A673 (cell line): ENCODE results near the gene IL6R. TPM values are rescaled to one million over a fixed set of nuclear protein-coding genes. Genes with fewer than 3 reads are reported as not detected.

Experiments used
- BruUV-seq: library from RNA; stranded (reverse); fragments of 400-500 nt; replicated peaks from 2 replicates; lab custom pipeline; 2021; lab: Mats Ljungman, UMichigan
- CTCF ChIA-PET: fragments of 300-600 bp; sonication (Branson Sonifier 250); formaldehyde crosslinking; loops from one replicate; lab custom pipeline; 2022; ENCODE audit warnings: antibody characterized with exemption; lab: Charles Lee
- POLR2A ChIA-PET: fragments of 300-600 bp; sonication (Branson Sonifier 250); formaldehyde crosslinking; loops from one replicate; lab custom pipeline; 2022; ENCODE audit warnings: antibody characterized with exemption; ENCODE audit not compliant: low non-redundant PET; lab: Charles Lee
- DNase-seq: peaks from one replicate; pipeline ENCODE4 v3.0.0-alpha.2; 2015; ENCODE audit warnings: low spot score
- H3K27ac ChIP-seq: fragments of 200-600 bp; sonication (generic); 2 replicates; pipeline ENCODE4 v1.5.1; 2016; ENCODE audit warnings: mixed run types, low read depth, mild to moderate bottlenecking, mixed read lengths, antibody characterized with exemption, low read length; ENCODE audit not compliant: poor library complexity, severe bottlenecking
- H3K27me3 ChIP-seq: fragments of 200-600 bp; sonication (generic); replicated peaks from 2 replicates; pipeline ENCODE4 v1.6.1; 2017; ENCODE audit warnings: mixed run types, low read depth, mild to moderate bottlenecking, mixed read lengths, antibody characterized with exemption, low read length; ENCODE audit not compliant: insufficient read depth, poor library complexity
- H3K36me3 ChIP-seq: fragments of 200-600 bp; sonication (generic); 2 replicates; pipeline ENCODE4 v1.6.1; 2016; ENCODE audit warnings: mixed run types, mild to moderate bottlenecking, mixed read lengths, antibody characterized with exemption, low read length; ENCODE audit not compliant: insufficient read depth, poor library complexity, severe bottlenecking
- H3K4me1 ChIP-seq: fragments of 200-600 bp; sonication (generic); 2 replicates; pipeline ENCODE4 v1.6.1; 2017; ENCODE audit warnings: mixed run types, mild to moderate bottlenecking, mixed read lengths, antibody characterized with exemption, low read length; ENCODE audit not compliant: insufficient read depth, poor library complexity, severe bottlenecking
- H3K4me3 ChIP-seq: fragments of 200-600 bp; sonication (generic); 2 replicates; pipeline ENCODE4 v1.5.1; 2016; ENCODE audit warnings: low read depth, mixed run types, mild to moderate bottlenecking, mixed read lengths, low read length; ENCODE audit not compliant: poor library complexity, severe bottlenecking
- H3K9me3 ChIP-seq: fragments of 200-600 bp; sonication (generic); 2 replicates; pipeline ENCODE4 v1.6.1; 2016; ENCODE audit warnings: mixed run types, low read depth, mild to moderate bottlenecking, mixed read lengths, antibody characterized with exemption, low read length; ENCODE audit not compliant: poor library complexity, severe bottlenecking
- EZH2 ChIP-seq: fragments of 200-600 bp; sonication (generic); IDR thresholded peaks from 2 replicates; pipeline ENCODE4 v1.6.1; 2017; ENCODE audit warnings: borderline replicate concordance, low read depth, mild to moderate bottlenecking, mixed read lengths, antibody characterized with exemption, low read length; ENCODE audit not compliant: poor library complexity, severe bottlenecking
- intact Hi-C: fragments of 100-400 bp; cut with micrococcal nuclease; formaldehyde crosslinking; loops from one replicate; pipeline ENCODE4 v1.10.0; 2022; ENCODE audit not compliant: unreplicated experiment
- total RNA-seq: library from RNA; stranded (reverse); gene quantifications from 2 replicates; pipeline ENCODE4 v1.2.3, GENCODE V29; 2021
- TF ChIP-seq, protein P1 (sequence below): fragments of 300-800, 200-600 bp; sonication (generic); conservative IDR thresholded peaks from 2 replicates; pipeline ENCODE4 v1.5.1; 2017; ENCODE audit warnings: low read depth, mild to moderate bottlenecking, antibody characterized with exemption, low read length, moderate library complexity, mixed read lengths

Gene IL6R
- total RNA-seq, 1 experiment from 2014 or later: 1.9 TPM

DNA sequence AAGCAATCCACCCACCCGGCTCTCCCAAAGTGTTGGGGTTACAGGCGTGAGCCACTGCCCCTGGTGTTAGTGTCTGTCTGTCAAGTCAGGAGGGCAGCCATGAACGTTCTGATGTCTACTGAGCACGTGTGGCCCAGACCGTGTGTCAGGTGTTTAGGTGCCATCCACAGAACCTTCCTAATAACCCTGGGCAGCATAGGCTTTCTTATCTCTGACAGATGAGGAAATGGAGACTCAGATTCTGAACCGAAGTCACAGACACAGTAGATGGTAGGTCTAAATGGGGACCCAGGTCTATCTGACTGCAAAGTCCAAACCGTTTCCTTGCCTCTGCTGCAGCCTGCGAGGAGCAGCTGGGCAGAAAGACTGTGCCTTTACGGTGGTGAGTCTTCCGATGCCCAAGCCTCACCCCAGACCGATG is 622 bp upstream of the IL6R start:
- POLR2A ChIA-PET: no interaction called here

DNA sequence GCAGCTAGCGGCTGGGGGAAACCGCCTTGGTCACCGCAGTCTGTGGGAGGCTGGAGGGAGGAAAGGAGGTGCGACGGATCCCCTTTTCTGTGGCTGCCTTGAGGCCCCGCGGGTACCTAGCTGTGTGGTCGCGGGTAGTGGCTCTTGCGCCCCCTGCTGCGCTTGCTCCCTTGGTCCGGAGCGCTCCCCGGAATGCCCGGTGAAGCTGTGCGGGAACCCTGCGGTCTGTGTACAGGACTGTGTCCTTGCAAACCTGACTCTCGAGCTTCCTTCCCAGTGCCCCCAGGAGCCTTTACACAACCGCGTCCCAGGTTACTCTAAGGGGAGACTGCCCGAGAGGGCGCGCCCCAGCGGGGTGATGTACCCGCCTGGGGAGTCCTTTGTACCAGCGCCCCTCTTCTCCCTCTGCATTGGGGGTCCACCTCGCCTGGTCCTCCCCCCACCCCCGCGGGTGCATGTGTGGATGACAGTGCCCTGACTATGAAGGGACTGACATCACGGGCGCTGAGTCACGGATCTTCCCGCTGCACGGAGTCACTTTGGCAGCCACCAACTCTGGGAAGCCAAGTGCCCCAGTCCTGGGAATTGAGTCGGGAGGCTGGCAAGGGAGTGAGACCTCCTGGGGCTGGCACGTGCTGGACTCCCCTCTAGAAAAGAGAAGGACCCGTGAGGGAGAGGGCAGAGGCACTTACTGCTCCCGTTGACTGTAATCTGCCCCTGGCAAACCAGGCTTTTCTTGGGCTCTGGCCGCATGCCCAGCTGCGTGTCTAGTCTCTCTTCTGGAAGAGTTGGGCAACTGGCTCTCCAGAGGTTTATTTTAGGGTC is 816 bp downstream of the IL6R start:
- peak; percentile 54 for DNase-seq
- no TSS peak for BruUV-seq
- no peaks in the 10 kb centered on the region for H3K36me3 ChIP-seq
- peak overlapping the region; percentile 50 for H3K4me3 ChIP-seq
- TF ChIP-seq EZH2: no peak
- TF ChIP-seq, protein P1, sequence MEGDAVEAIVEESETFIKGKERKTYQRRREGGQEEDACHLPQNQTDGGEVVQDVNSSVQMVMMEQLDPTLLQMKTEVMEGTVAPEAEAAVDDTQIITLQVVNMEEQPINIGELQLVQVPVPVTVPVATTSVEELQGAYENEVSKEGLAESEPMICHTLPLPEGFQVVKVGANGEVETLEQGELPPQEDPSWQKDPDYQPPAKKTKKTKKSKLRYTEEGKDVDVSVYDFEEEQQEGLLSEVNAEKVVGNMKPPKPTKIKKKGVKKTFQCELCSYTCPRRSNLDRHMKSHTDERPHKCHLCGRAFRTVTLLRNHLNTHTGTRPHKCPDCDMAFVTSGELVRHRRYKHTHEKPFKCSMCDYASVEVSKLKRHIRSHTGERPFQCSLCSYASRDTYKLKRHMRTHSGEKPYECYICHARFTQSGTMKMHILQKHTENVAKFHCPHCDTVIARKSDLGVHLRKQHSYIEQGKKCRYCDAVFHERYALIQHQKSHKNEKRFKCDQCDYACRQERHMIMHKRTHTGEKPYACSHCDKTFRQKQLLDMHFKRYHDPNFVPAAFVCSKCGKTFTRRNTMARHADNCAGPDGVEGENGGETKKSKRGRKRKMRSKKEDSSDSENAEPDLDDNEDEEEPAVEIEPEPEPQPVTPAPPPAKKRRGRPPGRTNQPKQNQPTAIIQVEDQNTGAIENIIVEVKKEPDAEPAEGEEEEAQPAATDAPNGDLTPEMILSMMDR: 0 out of 2 replicates have a peak, but pooled peaks have one; percentile 24
- H3K27ac ChIP-seq: no peak overlapping the region
- H3K9me3 ChIP-seq: no peaks in the 10 kb centered on the region
- peaks cover 18% of the 10 kb centered on the region for H3K27me3 ChIP-seq
- CTCF ChIA-PET: no interaction called here
- POLR2A ChIA-PET: no interaction called here
- intact Hi-C loops: loop anchor here (2.0 kb wide), 1 partner anchor 57 kb away; no protein-coding TSS in a partner anchor
- H3K4me1 ChIP-seq: peaks cover 13% of the 10 kb centered on the region

More for the DNA sequence above, 622 bp upstream of the IL6R start:
- Histone ChIP-seq H3K27me3 (peaks cover 18% of the 10 kb centered on the region), H3K36me3 (no peaks in the 10 kb centered on the region), H3K4me3 (no peak overlapping the region), H3K9me3 (no peaks in the 10 kb centered on the region), H3K4me1 (peaks cover 13% of the 10 kb centered on the region), H3K27ac (no peak overlapping the region)
- no TSS peak for BruUV-seq
- CTCF ChIA-PET: no interaction called here
- DNase-seq: no peak
- TF ChIP-seq, protein P1: no peak
- TF ChIP-seq EZH2: no peak
- intact Hi-C loops: no loop called here

DNA sequence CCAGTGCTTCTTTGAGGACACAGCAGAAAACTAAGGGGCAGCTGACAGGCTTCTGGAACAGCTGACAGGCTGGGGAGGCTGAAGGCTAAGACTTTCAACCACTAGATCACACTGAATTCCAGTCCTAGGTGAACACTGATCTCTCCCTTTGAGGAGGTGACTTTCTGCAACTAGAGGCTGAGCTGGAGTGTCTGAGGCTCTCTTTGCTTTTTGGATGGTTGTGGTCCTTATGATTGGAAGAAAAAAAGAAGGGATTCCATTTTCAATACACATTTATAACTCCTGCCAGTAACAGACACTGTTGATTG is 1.4 kb downstream of the IL6R start:
- H3K27me3 ChIP-seq: peaks cover 18% of the 10 kb centered on the region
- ChIA-PET POLR2A (no interaction called here), CTCF (interaction anchor here (1.0 kb wide), 1 partner anchor 140 kb away, joined by 3 read pairs; no protein-coding TSS in a partner anchor)
- no peaks in the 10 kb centered on the region for H3K9me3 ChIP-seq
- TF ChIP-seq EZH2: no peak
- TF ChIP-seq, protein P1: no peak
- H3K4me1 ChIP-seq: peaks cover 13% of the 10 kb centered on the region
- no peak for DNase-seq
- H3K27ac ChIP-seq: no peak overlapping the region
- intact Hi-C loops: loop anchor here (2.0 kb wide), 1 partner anchor 56 kb away; no protein-coding TSS in a partner anchor
- H3K36me3 ChIP-seq: no peaks in the 10 kb centered on the region
- no TSS peak for BruUV-seq
- H3K4me3 ChIP-seq: peak overlapping the region; percentile 50
